PC-9 (cell line): ENCODE data around the gene KRTAP10-5. TPM values are rescaled to one million over a fixed set of nuclear protein-coding genes. Genes with fewer than 3 reads are reported as not detected.

ENCODE experiments used
- BruUV-seq: library from RNA; stranded (reverse); fragments of 400-500 nt; replicated peaks from 2 replicates; lab custom pipeline; 2021; lab: Mats Ljungman, UMichigan
- CTCF ChIA-PET: fragments of 300-600 bp; sonication (Branson Sonifier 250); formaldehyde crosslinking; loops from one replicate; lab custom pipeline; 2022; ENCODE audit warnings: antibody characterized with exemption; lab: Charles Lee
- POLR2A ChIA-PET: fragments of 300-600 bp; sonication (Branson Sonifier 250); formaldehyde crosslinking; loops from one replicate; lab custom pipeline; 2022; ENCODE audit warnings: antibody characterized with exemption; ENCODE audit not compliant: unreplicated experiment; lab: Charles Lee
- DNase-seq, 2 experiments: peaks; one replicate each; pipeline versions ENCODE4 v3.0.0 to v3.0.0-alpha.2; 2015 to 2022; ENCODE audit warnings: mixed read lengths in 1 of 2
- H2AFZ ChIP-seq: fragments of 200-600 bp; sonication (generic); 2 replicates; pipeline ENCODE4 v1.8.1; 2017; ENCODE audit warnings: antibody characterized with exemption
- H3F3A ChIP-seq: fragments of 200-600 bp; sonication (generic); 2 replicates; pipeline ENCODE4 v1.8.1; 2017; ENCODE audit warnings: antibody characterized with exemption, mild to moderate bottlenecking, low read depth; ENCODE audit not compliant: insufficient read depth
- H3K27ac ChIP-seq: fragments of 200-600 bp; sonication (generic); 2 replicates; pipeline ENCODE4 v1.6.1; 2016; ENCODE audit warnings: mixed run types
- H3K27me3 ChIP-seq: fragments of 200-600 bp; sonication (generic); 2 replicates; pipeline ENCODE4 v1.6.1; 2016; ENCODE audit warnings: low read depth, mixed run types; ENCODE audit not compliant: insufficient read depth
- H3K36me3 ChIP-seq: fragments of 200-600 bp; sonication (generic); 2 replicates; pipeline ENCODE4 v1.6.1; 2016; ENCODE audit warnings: low read depth, mixed run types
- H3K4me1 ChIP-seq: fragments of 200-600 bp; sonication (generic); replicated peaks from 2 replicates; pipeline ENCODE4 v1.6.1; 2016; ENCODE audit warnings: mixed run types; ENCODE audit not compliant: insufficient read depth
- H3K4me2 ChIP-seq: fragments of 200-600 bp; sonication (generic); 2 replicates; pipeline ENCODE4 v1.6.1; 2017; ENCODE audit warnings: mixed run types
- H3K4me3 ChIP-seq: fragments of 200-600 bp; sonication (generic); 2 replicates; pipeline ENCODE4 v1.6.1; 2016; ENCODE audit warnings: mixed run types
- H3K79me2 ChIP-seq: fragments of 200-600 bp; sonication (generic); 2 replicates; pipeline ENCODE4 v1.6.1; 2017; ENCODE audit warnings: low read depth, mixed run types
- H3K9me2 ChIP-seq: fragments of 200-600 bp; sonication (generic); 2 replicates; pipeline ENCODE4 v1.8.1; 2017; ENCODE audit warnings: mild to moderate bottlenecking; ENCODE audit not compliant: insufficient read depth
- H3K9me3 ChIP-seq: fragments of 200-600 bp; sonication (generic); 2 replicates; pipeline ENCODE4 v1.8.1; 2016; ENCODE audit warnings: low read depth; ENCODE audit not compliant: insufficient read depth
- H4K20me1 ChIP-seq: fragments of 200-600 bp; sonication (generic); 2 replicates; pipeline ENCODE4 v1.8.1; 2017; ENCODE audit not compliant: insufficient read depth
- EZH2 ChIP-seq: fragments of 200-600 bp; sonication (generic); IDR thresholded peaks from 2 replicates; pipeline ENCODE4 v1.8.0; 2017; ENCODE audit warnings: antibody characterized with exemption, low read depth
- intact Hi-C: fragments of 100-400 bp; cut with micrococcal nuclease; formaldehyde crosslinking; loops from one replicate; pipeline ENCODE4 v1.10.0; 2022; ENCODE audit not compliant: unreplicated experiment
- total RNA-seq: library from RNA; stranded (reverse); gene quantifications from 2 replicates; pipeline ENCODE4 v1.2.3, GENCODE V29; 2021
- TF ChIP-seq, protein P1 (sequence below): fragments of 200-600 bp; sonication (generic); conservative IDR thresholded peaks from 2 replicates; pipeline ENCODE4 v1.6.1; 2017; ENCODE audit warnings: mixed run types, antibody characterized with exemption, mild to moderate bottlenecking, moderate library complexity

KRTAP10-5 gene
- total RNA-seq, 1 experiment from 2014 or later = not detected

DNA sequence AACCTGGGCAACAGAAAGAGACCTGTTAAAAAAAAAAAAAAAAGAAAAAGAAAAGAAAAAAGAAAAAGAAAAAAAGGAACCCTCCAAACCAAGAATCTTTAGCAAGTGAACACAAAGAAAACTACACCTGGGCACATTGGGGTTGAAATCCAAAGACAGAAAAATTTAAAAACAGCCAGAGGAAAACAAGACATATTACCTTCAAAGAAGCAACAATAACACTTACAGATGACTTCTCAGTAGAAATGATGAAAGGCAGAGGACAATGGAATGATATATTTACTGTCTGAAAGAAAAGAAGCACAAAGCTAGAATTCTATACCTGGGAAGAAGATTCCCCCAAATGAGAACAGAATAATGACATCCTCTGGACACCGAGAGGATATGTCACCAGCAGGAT lies 37.7 kb downstream of the KRTAP10-5 start:
- no peaks in the 10 kb centered on the region for H3K79me2 ChIP-seq

GRCh38 chr21:44540741-44541288 lies 39.6 kb downstream of the KRTAP10-5 start:
- H3K4me2 ChIP-seq = no peak overlapping the region
- H3K36me3 ChIP-seq = no peaks in the 10 kb centered on the region
- no peaks in the 10 kb centered on the region for H4K20me1 ChIP-seq
- H3K4me3 ChIP-seq = no peak overlapping the region
- BruUV-seq = no TSS peak
- ChIA-PET POLR2A (no interaction called here), CTCF (no interaction called here)
- H3K4me1 ChIP-seq = no peaks in the 10 kb centered on the region
- no peak overlapping the region for H3K27ac ChIP-seq
- no peak overlapping the region for H2AFZ ChIP-seq
- no peaks in the 10 kb centered on the region for H3F3A ChIP-seq
- no peaks in the 10 kb centered on the region for H3K9me2 ChIP-seq
- DNase-seq = no peak
- peaks cover 3% of the 10 kb centered on the region; the same call in 1 of the 2 replicates for H3K9me3 ChIP-seq
- H3K79me2 ChIP-seq = no peaks in the 10 kb centered on the region
- H3K27me3 ChIP-seq = peaks cover 31% of the 10 kb centered on the region
- intact Hi-C loops = no loop called here
- no peak for TF ChIP-seq EZH2
- TF ChIP-seq, protein P1, sequence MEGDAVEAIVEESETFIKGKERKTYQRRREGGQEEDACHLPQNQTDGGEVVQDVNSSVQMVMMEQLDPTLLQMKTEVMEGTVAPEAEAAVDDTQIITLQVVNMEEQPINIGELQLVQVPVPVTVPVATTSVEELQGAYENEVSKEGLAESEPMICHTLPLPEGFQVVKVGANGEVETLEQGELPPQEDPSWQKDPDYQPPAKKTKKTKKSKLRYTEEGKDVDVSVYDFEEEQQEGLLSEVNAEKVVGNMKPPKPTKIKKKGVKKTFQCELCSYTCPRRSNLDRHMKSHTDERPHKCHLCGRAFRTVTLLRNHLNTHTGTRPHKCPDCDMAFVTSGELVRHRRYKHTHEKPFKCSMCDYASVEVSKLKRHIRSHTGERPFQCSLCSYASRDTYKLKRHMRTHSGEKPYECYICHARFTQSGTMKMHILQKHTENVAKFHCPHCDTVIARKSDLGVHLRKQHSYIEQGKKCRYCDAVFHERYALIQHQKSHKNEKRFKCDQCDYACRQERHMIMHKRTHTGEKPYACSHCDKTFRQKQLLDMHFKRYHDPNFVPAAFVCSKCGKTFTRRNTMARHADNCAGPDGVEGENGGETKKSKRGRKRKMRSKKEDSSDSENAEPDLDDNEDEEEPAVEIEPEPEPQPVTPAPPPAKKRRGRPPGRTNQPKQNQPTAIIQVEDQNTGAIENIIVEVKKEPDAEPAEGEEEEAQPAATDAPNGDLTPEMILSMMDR = no peak

More for the DNA sequence above, 37.7 kb downstream of the KRTAP10-5 start:
- Histone ChIP-seq H3K4me3 (no peak overlapping the region), H3K9me3 (peaks cover 3% of the 10 kb centered on the region; the same call in 1 of the 2 replicates), H2AFZ (no peak overlapping the region), H4K20me1 (no peaks in the 10 kb centered on the region), H3K36me3 (no peaks in the 10 kb centered on the region), H3K9me2 (no peaks in the 10 kb centered on the region), H3K4me1 (no peaks in the 10 kb centered on the region), H3K27ac (no peak overlapping the region), H3K4me2 (no peak overlapping the region), H3F3A (no peaks in the 10 kb centered on the region), H3K27me3 (peaks cover 40% of the 10 kb centered on the region)
- DNase-seq = no peak
- BruUV-seq = no TSS peak
- intact Hi-C loops = no loop called here
- TF ChIP-seq EZH2 = no peak
- TF ChIP-seq, protein P1 = no peak
- ChIA-PET POLR2A (no interaction called here), CTCF (no interaction called here)

- no peak within 1 kb of the TSS for H3K4me3 ChIP-seq
- no peak within 1 kb of the TSS for H2AFZ ChIP-seq
- no peak for DNase-seq
- no peak within 1 kb of the TSS for H3K4me2 ChIP-seq
- no peaks in the 10 kb centered on the region for H3K36me3 ChIP-seq
- POLR2A ChIA-PET = no interaction called here
- no TSS peak for BruUV-seq
- H3F3A ChIP-seq = no peaks in the 10 kb centered on the region
- CTCF ChIA-PET = no interaction called here
- H3K27me3 ChIP-seq = peaks cover 31% of the 10 kb centered on the region
- H3K9me2 ChIP-seq = no peaks in the 10 kb centered on the region
- H3K27ac ChIP-seq = no peak within 1 kb of the TSS
- no peaks in the 10 kb centered on the region for H3K79me2 ChIP-seq
- H3K4me1 ChIP-seq = no peaks in the 10 kb centered on the region
- intact Hi-C loops = no loop called here
- H3K9me3 ChIP-seq = peaks cover 3% of the 10 kb centered on the region; the same call in 1 of the 2 replicates
- H4K20me1 ChIP-seq = no peaks in the 10 kb centered on the region
- TF ChIP-seq, protein P1 = no peak
- TF ChIP-seq EZH2 = no peak
Measured at GRCh38 chr21:44539991-44540666, 40.3 kb downstream of the KRTAP10-5 start, which contains the start of gene KRTAP10-1. Gene KRTAP10-1, minus strand, starts transcription at chr21:44540195. Its CDS starts 45 bp downstream, at chr21:44540150.
